RWPE2 (cell line): Measurements from ENCODE around the gene PDE6B.

Source experiments
- ATAC-seq: fragments of 200-7000 bp; cut with Tn5 transposase; 3 replicates; pipeline ENCODE4 v1.9.1; 2021; ENCODE audit warnings: low read depth
- DNase-seq: peaks from one replicate; pipeline ENCODE4 v3.0.0-alpha.2; 2020; ENCODE audit warnings: low spot score
- H3K27ac ChIP-seq: fragments of 450-650 bp; 2 replicates; pipeline ENCODE4 v1.5.1; 2017; ENCODE audit warnings: mild to moderate bottlenecking; ENCODE audit not compliant: poor library complexity, severe bottlenecking
- H3K27me3 ChIP-seq: fragments of 250-450 bp; sonication (Bioruptor Pico); 2 replicates; pipeline ENCODE4 v1.5.1; 2021; ENCODE audit warnings: mild to moderate bottlenecking, moderate library complexity; ENCODE audit not compliant: insufficient read depth, poor library complexity, severe bottlenecking
- H3K36me3 ChIP-seq: fragments of 250-450 bp; sonication (Bioruptor Pico); 2 replicates; pipeline ENCODE4 v1.5.1; 2020; ENCODE audit warnings: low read depth, mild to moderate bottlenecking, moderate library complexity
- H3K4me1 ChIP-seq: fragments of 250-450 bp; sonication (Bioruptor Pico); 2 replicates; pipeline ENCODE4 v1.5.1; 2021; ENCODE audit warnings: mild to moderate bottlenecking, moderate library complexity; ENCODE audit not compliant: insufficient read depth, poor library complexity, severe bottlenecking
- H3K4me3 ChIP-seq: fragments of 250-450 bp; sonication (Bioruptor Pico); 2 replicates; pipeline ENCODE4 v1.5.1; 2021; ENCODE audit warnings: mild to moderate bottlenecking, moderate library complexity; ENCODE audit not compliant: severe bottlenecking
- H3K9me3 ChIP-seq: fragments of 250-450 bp; sonication (Bioruptor Pico); 2 replicates; pipeline ENCODE4 v1.5.1; 2021; ENCODE audit warnings: mild to moderate bottlenecking, moderate library complexity; ENCODE audit not compliant: severe bottlenecking
- CTCF ChIP-seq: fragments of 450-650 bp; IDR thresholded peaks from one replicate; pipeline ENCODE4 v1.5.1; 2017; ENCODE audit warnings: mild to moderate bottlenecking, moderate library complexity; ENCODE audit not compliant: poor library complexity, severe bottlenecking

Gene PDE6B

GRCh38 chr4:647481-647880 is 22.1 kb downstream of the PDE6B start:
- Histone ChIP-seq H3K4me3 (no peak overlapping the region), H3K4me1 (no peaks in the 10 kb centered on the region), H3K27me3 (peaks cover 7% of the 10 kb centered on the region), H3K36me3 (no peaks in the 10 kb centered on the region), H3K27ac (no peak overlapping the region), H3K9me3 (no peaks in the 10 kb centered on the region)
- no peak for TF ChIP-seq CTCF
- ATAC-seq = no peak
- peak; percentile 48 for DNase-seq

DNA sequence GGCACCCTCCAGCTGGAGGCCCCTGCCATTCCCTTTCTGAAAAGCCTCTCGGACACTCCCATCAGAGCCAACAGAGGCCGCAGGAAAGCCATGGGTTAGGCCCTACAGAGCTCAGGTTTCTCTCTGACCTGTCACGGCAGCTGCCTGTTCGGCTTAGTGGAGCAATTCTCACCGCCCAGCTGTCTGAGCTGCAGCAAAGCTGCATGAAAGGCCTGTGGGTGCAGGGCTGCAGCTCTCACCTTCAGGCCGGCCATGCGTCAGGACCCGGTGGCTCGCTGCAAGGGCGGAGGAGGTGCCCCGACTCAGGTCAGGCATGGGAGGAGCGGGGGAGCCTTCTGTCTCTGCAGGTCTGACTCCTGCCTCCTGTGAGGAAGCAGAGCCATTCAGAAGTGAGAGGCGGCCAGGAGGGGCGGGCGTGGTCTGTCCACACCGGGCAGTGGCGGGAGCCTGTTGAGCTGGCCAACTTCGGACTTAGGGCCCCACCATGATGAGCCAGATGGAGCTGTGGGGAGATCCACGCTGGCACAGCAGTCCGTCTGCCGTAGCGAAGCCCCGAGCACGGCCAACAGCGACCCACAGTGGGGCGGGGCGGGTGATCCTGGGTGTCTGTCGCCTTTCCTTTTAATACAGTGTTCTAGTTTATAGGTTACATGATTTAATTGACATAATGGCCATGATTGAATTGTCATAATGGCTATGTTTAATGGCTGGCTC is 23.4 kb downstream of the PDE6B start:
- Histone ChIP-seq H3K27me3 (peaks cover 7% of the 10 kb centered on the region), H3K4me3 (no peak overlapping the region), H3K27ac (no peak overlapping the region), H3K36me3 (no peaks in the 10 kb centered on the region), H3K4me1 (no peaks in the 10 kb centered on the region), H3K9me3 (no peaks in the 10 kb centered on the region)
- TF ChIP-seq CTCF = no peak
- no peak for ATAC-seq
- peak; percentile 51 for DNase-seq

- Histone ChIP-seq H3K9me3 (no peaks in the 10 kb centered on the region), H3K27me3 (peaks cover 7% of the 10 kb centered on the region), H3K36me3 (no peaks in the 10 kb centered on the region), H3K27ac (no peak overlapping the region), H3K4me3 (no peak overlapping the region), H3K4me1 (no peaks in the 10 kb centered on the region)
- no peak for ATAC-seq
- TF ChIP-seq CTCF = no peak
- DNase-seq = no peak
Observed at GRCh38 chr4:649293-649625, 23.9 kb downstream of the PDE6B start.

DNA sequence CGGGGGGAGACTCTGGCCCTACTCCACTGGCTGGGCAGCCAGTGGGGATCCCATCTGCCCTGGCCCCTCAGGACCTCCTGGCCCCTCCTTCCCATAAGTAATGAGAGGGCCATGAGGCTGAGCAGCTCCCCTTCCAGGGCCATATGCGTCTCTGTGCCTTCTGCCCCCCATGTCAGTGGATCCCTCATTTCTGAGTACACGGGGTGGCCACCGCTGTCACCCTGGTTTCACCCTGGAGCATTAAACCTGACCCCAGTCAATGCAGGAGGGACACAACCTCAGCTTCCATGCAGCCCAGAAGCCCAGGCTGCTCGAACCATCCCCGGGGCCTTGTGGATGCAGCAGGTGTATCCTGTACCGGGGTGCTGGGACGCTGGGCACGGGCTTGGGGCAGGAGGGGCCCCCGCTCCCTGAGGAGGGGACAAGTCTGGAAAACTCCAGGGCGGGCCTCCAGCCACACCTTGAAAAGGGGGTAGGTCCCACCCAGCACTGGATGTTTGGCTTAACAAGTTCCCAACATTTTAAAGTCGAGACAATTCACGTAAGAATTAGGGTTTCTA is 24.5 kb downstream of the PDE6B start:
- no peaks in the 10 kb centered on the region for H3K36me3 ChIP-seq
- H3K27me3 ChIP-seq = peaks cover 7% of the 10 kb centered on the region
- DNase-seq (peak; percentile 49), ATAC-seq (no peak)
- H3K27ac ChIP-seq = no peak overlapping the region
- H3K4me1 ChIP-seq = no peaks in the 10 kb centered on the region
- H3K4me3 ChIP-seq = no peak overlapping the region
- H3K9me3 ChIP-seq = no peaks in the 10 kb centered on the region
- TF ChIP-seq CTCF = no peak

- Histone ChIP-seq H3K36me3 (no peaks in the 10 kb centered on the region), H3K9me3 (no peaks in the 10 kb centered on the region), H3K27ac (no peak overlapping the region), H3K27me3 (peaks cover 7% of the 10 kb centered on the region), H3K4me3 (no peak overlapping the region), H3K4me1 (no peaks in the 10 kb centered on the region)
- no peak for ATAC-seq
- peak; percentile 54 for DNase-seq
- TF ChIP-seq CTCF = no peak
Observed at GRCh38 chr4:650461-650860, 25.1 kb downstream of the PDE6B start.
